ENCODE data around the gene NT5M.

- TF ChIP-seq, protein P1, sequence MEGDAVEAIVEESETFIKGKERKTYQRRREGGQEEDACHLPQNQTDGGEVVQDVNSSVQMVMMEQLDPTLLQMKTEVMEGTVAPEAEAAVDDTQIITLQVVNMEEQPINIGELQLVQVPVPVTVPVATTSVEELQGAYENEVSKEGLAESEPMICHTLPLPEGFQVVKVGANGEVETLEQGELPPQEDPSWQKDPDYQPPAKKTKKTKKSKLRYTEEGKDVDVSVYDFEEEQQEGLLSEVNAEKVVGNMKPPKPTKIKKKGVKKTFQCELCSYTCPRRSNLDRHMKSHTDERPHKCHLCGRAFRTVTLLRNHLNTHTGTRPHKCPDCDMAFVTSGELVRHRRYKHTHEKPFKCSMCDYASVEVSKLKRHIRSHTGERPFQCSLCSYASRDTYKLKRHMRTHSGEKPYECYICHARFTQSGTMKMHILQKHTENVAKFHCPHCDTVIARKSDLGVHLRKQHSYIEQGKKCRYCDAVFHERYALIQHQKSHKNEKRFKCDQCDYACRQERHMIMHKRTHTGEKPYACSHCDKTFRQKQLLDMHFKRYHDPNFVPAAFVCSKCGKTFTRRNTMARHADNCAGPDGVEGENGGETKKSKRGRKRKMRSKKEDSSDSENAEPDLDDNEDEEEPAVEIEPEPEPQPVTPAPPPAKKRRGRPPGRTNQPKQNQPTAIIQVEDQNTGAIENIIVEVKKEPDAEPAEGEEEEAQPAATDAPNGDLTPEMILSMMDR (IDR thresholded peaks at IDR 0.05), result no peak
- no peak for TF ChIP-seq EP300 (IDR thresholded peaks at IDR 0.05; ENCODE audit: low read depth)
- TF ChIP-seq POLR2A (IDR thresholded peaks at IDR 0.05), result no peak
- no peak for TF ChIP-seq POLR2AphosphoS5 (IDR thresholded peaks at IDR 0.05)
Observed at GRCh38 chr17:17326275-17326875, 23.2 kb downstream of the NT5M start.

Data from transverse colon (tissue), 4 donors.